ENCODE data around the gene ASB5.

The ASB5 gene

GRCh38 chr4:176191974-176192373 is 77.0 kb downstream of the ASB5 start:
- DNase-seq (ENCODE audit: low spot score): no peak
- Mint-ChIP-seq H3K27ac (no peak overlapping the region), H3K36me3 (ENCODE audit: low read depth) (peaks cover 2% of the 10 kb centered on the region), H3K27me3 (ENCODE audit: low read depth) (peaks cover 33% of the 10 kb centered on the region), H3K4me1 (ENCODE audit: low read depth) (peaks cover 9% of the 10 kb centered on the region), H3K4me3 (no peak overlapping the region), H3K9me3 (peaks cover 4% of the 10 kb centered on the region)

GRCh38 chr4:176189891-176190795 is 78.9 kb downstream of the ASB5 start:
- Mint-ChIP-seq H3K27ac (no peak overlapping the region), H3K9me3 (no peaks in the 10 kb centered on the region), H3K4me3 (no peak overlapping the region), H3K27me3 (ENCODE audit: low read depth) (peaks cover 27% of the 10 kb centered on the region), H3K36me3 (ENCODE audit: low read depth) (no peaks in the 10 kb centered on the region), H3K4me1 (ENCODE audit: low read depth) (peaks cover 8% of the 10 kb centered on the region)
- no peak for DNase-seq (ENCODE audit: low spot score)

- no peaks in the 10 kb centered on the region for H3K9me3 Mint-ChIP-seq
- no peaks in the 10 kb centered on the region for H3K36me3 Mint-ChIP-seq (ENCODE audit: low read depth)
- peaks cover 4% of the 10 kb centered on the region for H3K4me1 Mint-ChIP-seq (ENCODE audit: low read depth)
- no peak overlapping the region for H3K27ac Mint-ChIP-seq
- peaks cover 24% of the 10 kb centered on the region for H3K27me3 Mint-ChIP-seq (ENCODE audit: low read depth)
- H3K4me3 Mint-ChIP-seq: no peak overlapping the region
- DNase-seq (ENCODE audit: low spot score): no peak
These were observed 80.4 kb downstream of the ASB5 start for GRCh38 chr4:176188654-176189053.

GRCh38 chr4:176187624-176188023 is 81.4 kb downstream of the ASB5 start:
- H3K4me1 Mint-ChIP-seq (ENCODE audit: low read depth): peaks cover 3% of the 10 kb centered on the region
- no peaks in the 10 kb centered on the region for H3K36me3 Mint-ChIP-seq (ENCODE audit: low read depth)
- H3K27me3 Mint-ChIP-seq (ENCODE audit: low read depth): peaks cover 20% of the 10 kb centered on the region
- H3K27ac Mint-ChIP-seq: no peak overlapping the region
- DNase-seq (ENCODE audit: low spot score): no peak
- no peak overlapping the region for H3K4me3 Mint-ChIP-seq
- H3K9me3 Mint-ChIP-seq: no peaks in the 10 kb centered on the region

- H3K4me3 Mint-ChIP-seq: no peak overlapping the region
- H3K9me3 Mint-ChIP-seq: no peaks in the 10 kb centered on the region
- peaks cover 19% of the 10 kb centered on the region for H3K27me3 Mint-ChIP-seq (ENCODE audit: low read depth)
- DNase-seq (ENCODE audit: low spot score): no peak
- peaks cover 3% of the 10 kb centered on the region for H3K4me1 Mint-ChIP-seq (ENCODE audit: low read depth)
- no peak overlapping the region for H3K27ac Mint-ChIP-seq
- H3K36me3 Mint-ChIP-seq (ENCODE audit: low read depth): no peaks in the 10 kb centered on the region
These were observed 82.2 kb downstream of the ASB5 start for GRCh38 chr4:176186671-176187395.

- H3K4me3 Mint-ChIP-seq: no peak overlapping the region
- H3K9me3 Mint-ChIP-seq: no peaks in the 10 kb centered on the region
- no peaks in the 10 kb centered on the region for H3K36me3 Mint-ChIP-seq (ENCODE audit: low read depth)
- H3K4me1 Mint-ChIP-seq (ENCODE audit: low read depth): peaks cover 3% of the 10 kb centered on the region
- peaks cover 13% of the 10 kb centered on the region for H3K27me3 Mint-ChIP-seq (ENCODE audit: low read depth)
- H3K27ac Mint-ChIP-seq: no peak overlapping the region
- no peak for DNase-seq (ENCODE audit: low spot score)
These were observed 83.0 kb downstream of the ASB5 start for GRCh38 chr4:176186067-176186466.

GRCh38 chr4:176185051-176185450 is 84.0 kb downstream of the ASB5 start:
- Mint-ChIP-seq H3K27ac (no peak overlapping the region), H3K4me1 (ENCODE audit: low read depth) (peaks cover 3% of the 10 kb centered on the region), H3K4me3 (no peak overlapping the region), H3K36me3 (ENCODE audit: low read depth) (no peaks in the 10 kb centered on the region), H3K9me3 (no peaks in the 10 kb centered on the region), H3K27me3 (ENCODE audit: low read depth) (peaks cover 13% of the 10 kb centered on the region)
- DNase-seq (ENCODE audit: low spot score): no peak

Data from T-helper 2 cell treated with Interferon-gamma antibody and Interleukin-4, amounts not matched to agents 5 μg/mL and 100 μg/mL, for 36 hours (primary cell).